Measurements from ENCODE around the gene OR4D10. TPM values are rescaled to one million over a fixed set of nuclear protein-coding genes. Genes with fewer than 3 reads are reported as not detected.
A peak's percentile ranks its signal among the peaks of the same experiment; 100 is the strongest.

Gene OR4D10
- total and polyA plus RNA-seq, 9 of the 15 experiments (the other 6 are each of a cell fraction or from before 2014, with no cell fraction given), result not detected

- Histone ChIP-seq H3K4me3 (no peak within 1 kb of the TSS), H3K9me3 (replicated peaks; ENCODE audit: control insufficient read depth, insufficient read depth, low read depth, low read length) (peaks cover 4% of the 10 kb centered on the region; the same call in 1 of the 2 replicates), H3K27me3 (ENCODE audit: control insufficient read depth in 2 of 2, insufficient read depth in 2 of 2, low read length in 2 of 2) (peaks cover 0 to 3% of the 10 kb centered on the region in 2 experiments; a peak in 1 of 5 replicates), H3K36me3 (ENCODE audit: control insufficient read depth, insufficient read depth, low read length) (no peaks in the 10 kb centered on the region), H3K4me2 (ENCODE audit: insufficient read depth, low read length) (no peak within 1 kb of the TSS), H3K4me1 (replicated peaks in 1 of 2; ENCODE audit: control insufficient read depth in 2 of 2, insufficient read depth in 2 of 2, low read length in 2 of 2) (no peaks in the 10 kb centered on the region), H3K9me1 (ENCODE audit: control insufficient read depth, insufficient read depth, low read length) (no peaks in the 10 kb centered on the region), H4K20me1 (replicated peaks; ENCODE audit: control insufficient read depth, insufficient read depth, low read length) (no peaks in the 10 kb centered on the region), H3K79me2 (ENCODE audit: control insufficient read depth, insufficient read depth, low read length) (no peaks in the 10 kb centered on the region), H3K27ac (ENCODE audit: extremely low read depth, low read depth, low read length) (no peak within 1 kb of the TSS), H2AFZ (ENCODE audit: low read depth, low read length) (0 out of 2 replicates have a peak within 1 kb of the TSS, but pooled peaks have one; percentile 42), H3K9ac (ENCODE audit: insufficient read depth in 1 of 2, low read depth in 2 of 2, low read length in 2 of 2) (no peak within 1 kb of the TSS)
- ATAC-seq, result no peak
- no TSS peak for BruUV-seq (replicated peaks)
- DNase-seq (ENCODE audit: extremely low read depth in 1 of 4, low spot score in 3 of 4), result no peak
- ChIA-PET CTCF (ENCODE audit: low intra/inter-chr PET ratio) (no interaction called here), POLR2A (no interaction called here)
- no peak for FAIRE-seq
- intact Hi-C loops (cut with micrococcal nuclease) (no loop called here), in situ Hi-C loops (cut with MboI) (no loop called here)
- TF ChIP-seq RFX5 (IDR thresholded peaks at IDR 0.05; ENCODE audit: low read depth, low read length) (no peak), RAD51 (IDR thresholded peaks at IDR 0.05; ENCODE audit: borderline replicate concordance, low read depth) (no peak), PBX2 (CRISPR knock-in tag; IDR thresholded peaks at IDR 0.05; ENCODE audit: low read depth) (no peak), PBX2 (tag; conservative IDR thresholded peaks at IDR 0.05; ENCODE audit: low read depth) (no peak), ARID4B (CRISPR knock-in tag; IDR thresholded peaks at IDR 0.05) (no peak), RBBP5 (IDR thresholded peaks at IDR 0.05; ENCODE audit: borderline replicate concordance, insufficient read depth, low read length, poor library complexity, severe bottlenecking) (no peak), ZNF184 (CRISPR knock-in tag; IDR thresholded peaks at IDR 0.05) (no peak), CTBP1 (IDR thresholded peaks at IDR 0.05; ENCODE audit: borderline replicate concordance) (no peak), ETV1 (tag; conservative IDR thresholded peaks at IDR 0.05; ENCODE audit: low read depth) (no peak), ZBTB12 (CRISPR knock-in tag; IDR thresholded peaks at IDR 0.05) (no peak), EZH2 (IDR thresholded peaks at IDR 0.05; ENCODE audit: borderline replicate concordance, low read depth, low read length) (no peak), DIDO1 (tag; IDR thresholded peaks at IDR 0.05; ENCODE audit: low read depth) (no peak), TBL1XR1 (IDR thresholded peaks at IDR 0.05; ENCODE audit: low read length in 2 of 2) (no peak), PRMT5 (CRISPR knock-in tag; IDR thresholded peaks at IDR 0.05) (no peak), MCM5 (IDR thresholded peaks at IDR 0.05; ENCODE audit: low read depth) (no peak), KLF13 (tag; IDR thresholded peaks at IDR 0.05; ENCODE audit: borderline replicate concordance, low read depth) (no peak)
These were observed 30.2 kb downstream of the OR4D10 start, which contains the start of gene OR4D11 for GRCh38 chr11:59503276-59503675. Gene OR4D11 (plus strand): TSS chr11:59503576. CDS start chr11:59503576, 0 bp downstream.
